K562 treated with DMSO at 1 percent for 48 hours (cell line): ENCODE data around the gene GIT1. TPM values are rescaled to one million over a fixed set of nuclear protein-coding genes. Genes with fewer than 3 reads are reported as not detected.

Source experiments
- total RNA-seq: library from RNA; unstranded; fragments of 300-600 nt; gene quantifications from 2 replicates; pipeline ENCODE4 v1.2.3, GENCODE V29; 2022; ENCODE audit warnings: low replicate concordance; ENCODE audit errors: extremely low read depth

GIT1 gene, protein sequence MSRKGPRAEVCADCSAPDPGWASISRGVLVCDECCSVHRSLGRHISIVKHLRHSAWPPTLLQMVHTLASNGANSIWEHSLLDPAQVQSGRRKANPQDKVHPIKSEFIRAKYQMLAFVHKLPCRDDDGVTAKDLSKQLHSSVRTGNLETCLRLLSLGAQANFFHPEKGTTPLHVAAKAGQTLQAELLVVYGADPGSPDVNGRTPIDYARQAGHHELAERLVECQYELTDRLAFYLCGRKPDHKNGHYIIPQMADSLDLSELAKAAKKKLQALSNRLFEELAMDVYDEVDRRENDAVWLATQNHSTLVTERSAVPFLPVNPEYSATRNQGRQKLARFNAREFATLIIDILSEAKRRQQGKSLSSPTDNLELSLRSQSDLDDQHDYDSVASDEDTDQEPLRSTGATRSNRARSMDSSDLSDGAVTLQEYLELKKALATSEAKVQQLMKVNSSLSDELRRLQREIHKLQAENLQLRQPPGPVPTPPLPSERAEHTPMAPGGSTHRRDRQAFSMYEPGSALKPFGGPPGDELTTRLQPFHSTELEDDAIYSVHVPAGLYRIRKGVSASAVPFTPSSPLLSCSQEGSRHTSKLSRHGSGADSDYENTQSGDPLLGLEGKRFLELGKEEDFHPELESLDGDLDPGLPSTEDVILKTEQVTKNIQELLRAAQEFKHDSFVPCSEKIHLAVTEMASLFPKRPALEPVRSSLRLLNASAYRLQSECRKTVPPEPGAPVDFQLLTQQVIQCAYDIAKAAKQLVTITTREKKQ
- total RNA-seq, result not detected in 2 replicates

GRCh38 chr17:29589524-29590410 lies at the start of gene GIT1:
Gene GIT1 (minus strand): TSS chr17:29589648. CDS start chr17:29589378, 270 bp downstream.

GRCh38 chr17:29622337-29623282 lies 33.2 kb upstream of the GIT1 start, which contains the start of gene CORO6:
Gene CORO6 (minus strand): TSS chr17:29622912. CDS start chr17:29621421, 1,491 bp downstream.

DNA sequence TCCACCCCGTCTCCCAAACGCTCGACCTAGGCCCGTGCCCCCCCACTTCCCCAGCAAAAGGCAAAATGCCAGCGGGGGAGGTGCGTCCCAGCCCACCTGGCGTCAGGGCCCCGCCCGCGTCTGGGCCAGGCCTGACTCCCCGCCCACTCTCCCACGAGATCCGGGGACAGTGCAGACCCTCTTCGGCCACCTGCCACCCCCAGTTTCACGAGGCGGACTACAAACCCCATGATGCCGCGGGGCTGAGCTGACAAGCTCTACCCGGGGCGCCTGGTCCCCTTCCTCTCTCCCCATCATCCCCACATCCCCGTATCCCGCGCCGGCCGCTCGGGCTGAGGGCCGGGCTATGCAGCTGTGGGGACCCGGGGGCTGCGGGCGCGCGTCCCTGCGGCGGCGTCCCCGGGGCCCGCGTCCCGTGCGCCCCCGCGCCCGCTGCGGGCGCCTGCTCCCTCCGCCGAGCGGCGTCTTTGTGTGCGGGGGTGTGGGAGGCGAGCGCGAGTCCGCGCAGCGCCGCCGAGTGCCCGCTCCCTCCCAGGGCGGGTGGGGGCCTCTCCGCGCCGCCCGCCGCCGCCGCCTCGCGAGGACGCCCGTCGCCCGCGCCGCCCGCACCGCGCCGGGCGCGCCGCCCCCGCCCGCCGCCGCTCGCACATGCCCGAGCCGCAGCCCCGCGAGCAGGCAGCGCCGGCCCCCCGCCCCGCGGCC lies 3.6 kb upstream of the GIT1 start, which contains the start of gene ANKRD13B:
Gene ANKRD13B, plus strand, starts transcription at position 283 of the 702 bp plus-strand sequence. CDS start 490 bp downstream, outside the sequence.

GRCh38 chr17:29568331-29569244 lies 20.9 kb downstream of the GIT1 start, which contains the start of gene TP53I13:
Gene TP53I13 (plus strand): TSS chr17:29568701. CDS start chr17:29568759, 58 bp downstream.

GRCh38 chr17:29566473-29567303 lies 22.8 kb downstream of the GIT1 start, which contains the start of gene ABHD15:
Gene ABHD15 (minus strand): TSS chr17:29567037. CDS start chr17:29566966, 71 bp downstream.

Other genes starting within 250 kb of the GIT1 start
- gene TAOK1, start 199.3 kb downstream of the GIT1 start, total RNA-seq, result not detected in 2 replicates
- not detected in 2 replicates for gene ABHD15, start 22.6 kb downstream of the GIT1 start, total RNA-seq
- not detected in 2 replicates for gene TP53I13, start 20.9 kb downstream of the GIT1 start, total RNA-seq
- gene ANKRD13B, start 3.5 kb upstream of the GIT1 start, total RNA-seq, result not detected in 2 replicates
- not detected in 2 replicates for gene CORO6, start 33.3 kb upstream of the GIT1 start, total RNA-seq